ENCODE data around the gene DGKG.

The DGKG gene

DNA sequence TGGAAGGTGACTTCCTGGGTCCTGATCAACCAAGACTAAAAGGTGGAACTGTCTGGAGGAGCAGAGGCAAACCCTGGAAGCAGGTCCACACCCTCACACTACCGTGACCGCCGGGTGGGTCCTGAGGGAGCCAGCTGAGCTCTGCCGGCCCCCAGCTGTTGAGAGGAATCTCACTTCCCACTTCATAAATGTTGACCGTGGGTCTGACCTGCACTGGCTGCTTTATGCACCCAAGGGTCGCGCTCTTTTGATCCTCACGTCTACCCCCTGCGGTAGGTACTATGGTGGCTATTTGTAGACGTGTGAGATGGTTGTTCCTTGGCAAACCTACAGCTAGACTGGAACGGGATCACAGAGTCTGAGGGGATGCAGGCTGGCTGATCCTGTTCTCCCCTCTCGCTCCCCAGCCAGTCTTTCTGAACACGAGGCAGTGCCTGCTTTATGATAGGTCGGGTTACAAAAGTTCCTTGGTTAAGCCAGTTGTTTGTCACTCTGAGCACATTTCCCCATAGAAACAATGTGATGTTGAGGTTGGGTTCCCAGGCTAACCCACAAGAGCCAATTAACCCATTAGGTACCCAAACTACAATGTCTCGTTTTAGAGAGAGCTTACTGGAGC lies 140.2 kb downstream of the DGKG start:
- no peak for DNase-seq
- in situ Hi-C loops (cut with MboI; ENCODE audit: low pct_unique_long_range_greater_than_20kb, low sequenced_read_pairs): no loop called here

DNA sequence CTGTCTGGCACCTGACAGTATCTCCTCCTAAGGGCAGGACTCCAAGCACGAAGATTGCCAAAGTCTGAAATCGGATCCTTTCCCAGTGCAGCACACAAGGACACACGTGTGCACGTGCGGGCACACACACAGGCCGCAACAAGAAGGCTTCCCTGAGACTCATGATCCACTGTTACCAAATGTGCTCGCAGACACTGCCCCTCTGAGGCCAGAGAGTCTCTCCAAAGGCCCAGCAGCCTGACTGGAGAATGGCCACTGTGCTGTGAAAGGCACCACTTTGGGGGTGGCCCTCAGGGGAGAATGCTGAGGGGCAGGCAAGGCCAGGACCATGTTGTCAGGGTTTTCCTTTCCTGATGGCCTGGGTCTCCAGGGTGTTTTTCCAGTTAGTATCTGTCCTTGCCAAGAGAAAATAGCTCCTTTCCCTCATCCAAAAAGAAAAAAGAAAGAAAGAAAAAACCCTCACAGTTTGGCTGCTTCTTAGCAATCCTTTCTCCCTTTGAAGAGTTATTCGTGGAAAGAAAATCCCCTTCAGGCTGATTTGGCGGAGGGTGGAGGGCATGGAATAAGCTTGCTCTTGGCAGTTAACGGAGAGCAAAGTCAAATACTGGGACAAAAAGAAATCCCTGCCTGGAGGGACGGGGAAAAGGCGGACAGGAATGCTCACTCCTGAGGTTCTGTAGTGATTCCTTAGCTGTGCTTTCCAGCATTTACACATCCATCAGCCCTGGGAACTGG lies 141.0 kb downstream of the DGKG start:
- in situ Hi-C loops (cut with MboI; ENCODE audit: low pct_unique_long_range_greater_than_20kb, low sequenced_read_pairs): no loop called here
- DNase-seq: no peak

DNA sequence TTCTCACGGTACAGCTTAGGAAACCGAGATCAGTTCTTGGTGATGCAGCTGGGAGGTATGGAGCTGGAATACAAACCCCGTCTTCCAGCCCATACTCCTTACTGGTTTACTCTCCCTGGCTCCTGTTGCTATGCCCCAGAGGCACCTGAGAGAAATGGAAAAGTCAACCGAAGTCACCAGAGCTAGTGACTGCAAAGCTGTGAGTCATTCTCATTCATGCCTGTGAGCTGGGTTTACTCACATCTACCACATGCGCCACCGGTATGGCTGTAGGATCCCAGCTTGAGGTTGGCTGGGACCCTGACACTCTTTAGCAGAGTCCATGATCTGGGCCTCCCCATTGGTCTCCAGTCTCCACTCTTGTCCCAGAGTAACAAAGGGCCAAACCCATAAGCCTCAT lies 141.7 kb downstream of the DGKG start:
- no peak for DNase-seq
- in situ Hi-C loops (cut with MboI; ENCODE audit: low pct_unique_long_range_greater_than_20kb, low sequenced_read_pairs): no loop called here

DNA sequence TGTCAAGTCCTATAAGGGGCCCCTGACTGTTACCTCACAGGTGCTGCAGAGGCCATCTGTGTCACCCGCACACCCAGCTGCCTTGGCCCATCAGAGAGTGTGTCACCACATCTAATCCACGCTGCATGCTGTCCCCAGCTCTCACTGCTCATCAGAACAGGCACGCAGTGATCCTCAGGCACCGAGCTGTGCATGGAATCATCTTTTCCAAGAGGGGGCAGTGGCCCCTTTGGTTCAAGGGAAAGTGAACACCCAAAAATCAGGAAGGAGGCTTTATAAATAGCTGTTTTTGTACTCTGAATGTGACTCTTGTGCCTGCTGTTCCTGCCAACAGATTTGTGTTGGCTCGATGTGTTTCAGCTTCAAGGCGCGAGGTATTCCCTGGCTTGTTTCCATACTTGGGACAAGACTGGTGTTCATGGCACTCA lies 142.8 kb downstream of the DGKG start:
- DNase-seq: no peak
- in situ Hi-C loops (cut with MboI; ENCODE audit: low pct_unique_long_range_greater_than_20kb, low sequenced_read_pairs): no loop called here

GRCh38 chr3:186218421-186218820 lies 143.6 kb downstream of the DGKG start:
- in situ Hi-C loops (cut with MboI; ENCODE audit: low pct_unique_long_range_greater_than_20kb, low sequenced_read_pairs): no loop called here
- no peak for DNase-seq

GRCh38 chr3:186217820-186218164 lies 144.2 kb downstream of the DGKG start:
- in situ Hi-C loops (cut with MboI; ENCODE audit: low pct_unique_long_range_greater_than_20kb, low sequenced_read_pairs): no loop called here
- DNase-seq: no peak

DNA sequence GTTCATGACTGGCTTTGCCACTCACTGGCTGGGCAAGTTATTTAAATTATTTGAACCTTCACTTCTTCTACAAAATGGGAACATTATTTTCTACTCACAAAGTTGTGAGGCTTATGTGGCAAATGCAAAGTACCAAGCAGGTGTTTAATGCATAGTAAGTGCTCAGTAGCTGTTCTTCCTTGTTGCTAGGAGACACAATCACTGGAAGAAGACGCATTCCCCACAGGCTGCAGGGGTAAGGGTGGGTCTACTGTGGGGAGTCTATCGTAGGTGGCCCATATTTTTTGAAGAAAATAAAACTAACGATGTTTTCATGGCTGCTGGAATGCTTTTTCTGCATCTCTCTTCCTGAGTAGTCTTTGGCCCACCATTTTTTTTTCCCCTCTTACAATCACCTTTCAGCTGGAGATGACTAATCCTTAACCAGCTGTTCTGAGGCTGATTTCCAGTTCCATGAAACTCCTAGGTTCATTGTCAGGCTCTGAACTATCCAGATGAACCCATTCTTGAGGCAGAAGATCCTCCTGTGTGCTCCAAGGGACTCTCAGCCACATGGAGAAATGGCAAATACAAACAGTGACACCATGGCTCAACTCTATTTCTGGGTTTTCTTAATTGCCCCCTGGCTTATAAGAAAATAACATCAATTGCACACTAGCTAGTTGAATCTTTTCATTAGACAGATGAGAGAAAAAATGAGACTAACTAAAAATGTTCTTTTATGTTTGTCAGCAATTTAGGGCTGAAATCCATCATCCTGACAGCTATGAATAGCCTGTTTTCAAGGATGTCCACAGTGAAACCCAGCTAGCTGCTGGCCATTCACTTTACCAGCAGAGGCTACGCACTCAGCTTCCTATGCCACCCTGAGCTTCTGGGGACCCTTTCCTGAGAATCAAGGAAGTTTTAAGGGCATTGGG lies 144.9 kb downstream of the DGKG start:
- in situ Hi-C loops (cut with MboI; ENCODE audit: low pct_unique_long_range_greater_than_20kb, low sequenced_read_pairs): no loop called here
- no peak for DNase-seq

- in situ Hi-C loops (cut with MboI; ENCODE audit: low pct_unique_long_range_greater_than_20kb, low sequenced_read_pairs): no loop called here
- no peak for DNase-seq
Measured at GRCh38 chr3:186214670-186215069, 147.4 kb downstream of the DGKG start.

DNA sequence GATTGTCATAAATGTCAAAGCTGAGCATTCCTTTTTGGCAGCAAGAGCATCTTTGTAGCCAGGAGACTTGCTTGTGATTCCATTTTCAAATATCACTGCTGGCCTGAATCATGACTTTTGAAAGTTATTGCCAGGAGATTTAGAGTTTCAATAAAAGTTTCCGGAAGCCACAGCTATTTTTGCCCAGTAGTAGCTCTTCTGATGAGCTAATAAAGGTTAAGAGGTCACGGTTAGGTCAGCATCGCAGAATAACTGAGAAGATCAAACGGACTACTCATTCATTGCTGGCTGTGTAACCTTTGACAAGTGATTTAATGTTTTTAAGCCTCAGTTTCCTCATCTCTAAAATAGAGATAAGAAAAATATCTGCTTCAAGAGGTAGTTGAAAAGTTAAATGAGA lies 148.1 kb downstream of the DGKG start:
- in situ Hi-C loops (cut with MboI; ENCODE audit: low pct_unique_long_range_greater_than_20kb, low sequenced_read_pairs): no loop called here
- no peak for DNase-seq

DNA sequence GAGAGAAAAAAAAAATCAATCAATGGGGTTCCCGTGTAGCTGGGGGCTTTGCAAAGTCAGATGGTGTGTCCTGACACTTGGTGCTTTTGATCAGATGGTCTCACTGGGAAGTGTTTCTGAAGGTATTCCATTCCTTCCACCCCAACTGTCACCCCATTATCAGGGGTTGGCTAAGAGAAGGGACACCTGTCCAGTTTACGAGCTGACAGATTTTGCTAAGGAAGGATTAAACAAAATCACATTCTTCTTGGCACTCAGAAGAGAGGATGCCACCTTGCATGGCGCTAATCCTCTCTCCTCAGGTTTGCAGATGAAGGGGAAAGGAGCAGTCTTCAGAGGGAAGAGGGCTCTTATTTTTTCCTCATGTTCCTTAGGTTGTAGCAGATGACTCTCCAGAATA lies 149.4 kb downstream of the DGKG start:
- in situ Hi-C loops (cut with MboI; ENCODE audit: low pct_unique_long_range_greater_than_20kb, low sequenced_read_pairs): no loop called here
- DNase-seq: no peak

GRCh38 chr3:186210852-186211500 lies 151.1 kb downstream of the DGKG start:
- in situ Hi-C loops (cut with MboI; ENCODE audit: low pct_unique_long_range_greater_than_20kb, low sequenced_read_pairs): no loop called here
- DNase-seq: no peak

GRCh38 chr3:186209810-186210752 lies 152.0 kb downstream of the DGKG start:
- peak; percentile 91 for DNase-seq
- in situ Hi-C loops (cut with MboI; ENCODE audit: low pct_unique_long_range_greater_than_20kb, low sequenced_read_pairs): no loop called here

DNA sequence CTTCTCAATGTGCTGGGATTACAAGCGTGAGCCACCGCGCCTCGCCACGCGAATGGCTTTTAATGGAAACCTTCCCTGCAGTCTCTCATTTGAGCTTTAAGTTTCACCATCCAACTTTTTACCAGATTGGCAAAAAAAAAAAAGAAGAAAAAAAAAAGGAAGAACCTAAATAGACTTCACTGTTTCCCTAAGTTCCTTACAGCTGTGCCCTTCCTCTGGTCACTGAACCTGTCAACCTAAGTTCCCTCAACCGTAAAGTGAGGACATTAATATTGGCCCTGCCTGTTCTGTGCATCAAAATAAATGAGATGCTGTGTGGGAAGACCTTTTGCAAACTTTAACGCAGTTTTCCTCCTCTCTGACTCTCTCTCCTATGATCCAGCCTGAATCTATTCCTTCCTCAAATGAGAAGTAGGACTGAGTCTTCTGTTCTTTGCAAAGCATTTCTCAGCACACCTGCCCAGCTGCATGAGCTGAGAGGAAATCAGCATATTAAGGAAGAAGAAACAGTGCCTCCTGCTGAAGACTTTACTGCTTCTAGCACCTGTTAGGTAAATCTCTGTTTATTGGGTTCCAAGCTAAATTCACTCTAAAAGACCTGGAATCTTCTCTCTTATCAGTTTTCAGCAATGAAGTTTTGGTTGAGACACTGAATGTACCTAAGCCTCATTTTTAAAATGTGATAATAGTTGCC lies 153.6 kb downstream of the DGKG start:
- in situ Hi-C loops (cut with MboI; ENCODE audit: low pct_unique_long_range_greater_than_20kb, low sequenced_read_pairs): no loop called here

DNA sequence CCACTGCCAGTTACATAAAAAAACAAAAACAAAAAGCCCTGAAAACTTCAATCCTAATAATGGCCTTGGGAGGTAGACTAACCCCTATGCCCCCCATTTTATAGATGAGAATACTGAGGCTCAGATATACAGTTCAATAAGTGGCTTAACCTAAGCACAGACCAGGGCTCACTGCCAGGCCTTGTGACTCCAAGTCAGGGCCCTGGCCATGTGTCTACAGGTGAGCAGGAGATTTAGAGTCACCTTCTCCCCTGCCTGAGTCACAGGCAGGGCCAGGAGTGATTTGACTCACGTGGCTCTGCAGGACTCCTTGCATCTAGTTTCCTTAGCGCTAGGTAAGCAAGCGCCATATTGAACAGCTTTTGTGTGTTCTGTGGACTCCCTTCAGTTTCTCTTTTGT lies 154.5 kb downstream of the DGKG start:
- DNase-seq: no peak
- in situ Hi-C loops (cut with MboI; ENCODE audit: low pct_unique_long_range_greater_than_20kb, low sequenced_read_pairs): no loop called here

More for the DNA sequence above, 153.6 kb downstream of the DGKG start:
- peak; percentile 47 for DNase-seq

- DNase-seq: no peak
- in situ Hi-C loops (cut with MboI; ENCODE audit: low pct_unique_long_range_greater_than_20kb, low sequenced_read_pairs): no loop called here
Measured at GRCh38 chr3:186200726-186201125, 161.3 kb downstream of the DGKG start.

DNA sequence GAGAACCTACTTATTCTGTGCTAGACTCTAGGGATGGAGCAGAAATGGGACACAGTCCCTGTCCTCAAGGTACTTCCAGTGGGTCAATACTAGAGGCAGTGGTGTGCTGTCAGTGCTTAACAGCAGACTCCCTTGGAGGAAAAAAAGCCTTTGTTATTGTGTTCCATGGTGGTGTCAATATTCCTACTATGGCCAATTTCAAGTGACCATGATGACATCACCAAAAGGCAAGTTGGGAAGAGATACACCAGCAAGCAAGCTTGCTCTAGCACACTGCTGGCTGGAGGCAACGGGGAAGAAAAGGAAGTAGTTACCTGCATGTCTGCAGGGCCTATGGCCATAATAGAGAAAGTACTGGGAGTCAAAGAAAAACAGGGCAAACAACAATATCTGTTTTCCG lies 163.6 kb downstream of the DGKG start:
- DNase-seq: no peak

DNA sequence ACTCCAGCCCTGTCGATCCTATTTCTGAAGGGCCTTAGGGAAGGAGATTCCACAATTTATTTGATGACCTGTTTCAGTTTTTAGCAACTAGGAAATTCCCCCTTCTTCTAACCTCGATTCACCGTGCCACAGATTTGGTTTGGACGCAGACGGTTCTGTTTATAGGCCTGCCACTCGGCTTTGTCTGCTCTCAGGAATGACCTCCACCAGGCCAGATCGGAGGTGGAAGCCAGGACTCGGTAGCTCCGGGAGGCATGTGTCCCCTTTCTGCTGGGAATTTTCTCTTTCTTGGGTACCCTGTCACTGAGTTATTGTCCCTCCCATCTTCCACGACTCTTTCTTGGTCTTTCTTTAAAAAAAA lies 167.6 kb downstream of the DGKG start:
- no peak for DNase-seq
- in situ Hi-C loops (cut with MboI; ENCODE audit: low pct_unique_long_range_greater_than_20kb, low sequenced_read_pairs): no loop called here

More for the DNA sequence above, 163.6 kb downstream of the DGKG start:
- in situ Hi-C loops (cut with MboI; ENCODE audit: low pct_unique_long_range_greater_than_20kb, low sequenced_read_pairs): no loop called here
